HCT116 (cell line): ENCODE results near the gene TET2. TPM values are rescaled to one million over a fixed set of nuclear protein-coding genes. Genes with fewer than 3 reads are reported as not detected.

Experiments
- ATAC-seq: fragments of 200-7000 bp; cut with Tn5 transposase; 2 replicates; pipeline ENCODE4 v1.9.1; 2020; ENCODE audit warnings: mild to moderate bottlenecking, moderate library complexity
- BruUV-seq: library from RNA; stranded (reverse); fragments of 400-500 nt; replicated peaks from 2 replicates; lab custom pipeline; 2021; lab: Mats Ljungman, UMichigan
- CTCF ChIA-PET: fragments of 300-600 bp; sonication (Branson Sonifier 250); formaldehyde crosslinking; loops from one replicate; lab custom pipeline; 2021; ENCODE audit warnings: antibody characterized with exemption; lab: Charles Lee
- POLR2A ChIA-PET: fragments of 300-600, 350-600 bp; sonication (Branson Sonifier 250); formaldehyde crosslinking; loops from one replicate; lab custom pipeline; 2021; ENCODE audit warnings: antibody characterized with exemption; lab: Charles Lee
- RAD21 ChIA-PET, 2 experiments: fragments of 300-600 bp; sonication (Branson Sonifier 250); formaldehyde crosslinking; loops; one replicate each; lab custom pipeline; 2023; ENCODE audit warnings: low total read pairs in 2 of 2; ENCODE audit not compliant: uncharacterized antibody in 2 of 2, unreplicated experiment in 2 of 2, low non-redundant PET in 1 of 2; lab: Charles Lee
- DNase-seq: peaks from one replicate; pipeline ENCODE4 v3.0.0-alpha.2; 2010; ENCODE audit warnings: low read depth, low spot score
- H2AFZ ChIP-seq: fragments of 200-600 bp; shearing (Covaris generic), sonication (generic); 2 replicates; pipeline ENCODE4 v1.6.1; 2017; ENCODE audit warnings: low read depth, mixed run types, mixed read lengths, antibody characterized with exemption, low read length; ENCODE audit not compliant: poor library complexity, severe bottlenecking
- H3K27ac ChIP-seq: 2 replicates; pipeline ENCODE4 v1.5.1; 2012; ENCODE audit warnings: low read depth, low read length
- H3K27me3 ChIP-seq: fragments of 200-600 bp; sonication (generic); 2 replicates; pipeline ENCODE4 v1.6.1; 2016; ENCODE audit warnings: mixed run types, low read length, mixed read lengths; ENCODE audit not compliant: insufficient read depth
- H3K36me3 ChIP-seq, 2 experiments: fragments of 200-500 bp in 1 of 2; fragments of 200-600 bp in 1 of 2; sonication (Bioruptor generic) in 1 of 2; sonication (generic) in 1 of 2; 2 replicates each; pipeline versions ENCODE4 v1.5.1 to v1.6.1; 2014 to 2016; ENCODE audit warnings: low read length in 2 of 2, inconsistent platforms in 1 of 2, mixed read lengths in 1 of 2, mixed run types in 1 of 2; ENCODE audit not compliant: insufficient read depth in 2 of 2, control insufficient read depth in 1 of 2
- H3K4me1 ChIP-seq, 2 experiments: fragments of 200-600 bp in 1 of 2; sonication (generic) in 1 of 2; 2 replicates each; pipeline versions ENCODE4 v1.5.1 to v1.6.1; 2012 to 2017; ENCODE audit warnings: low read length in 2 of 2, inconsistent platforms in 1 of 2, mild to moderate bottlenecking in 1 of 2, mixed read lengths in 1 of 2, mixed run types in 1 of 2, moderate library complexity in 1 of 2; ENCODE audit not compliant: insufficient read depth in 2 of 2, control insufficient read depth in 1 of 2
- H3K4me2 ChIP-seq: fragments of 200-600 bp; sonication (generic); 2 replicates; pipeline ENCODE4 v1.6.1; 2017; ENCODE audit warnings: mixed run types, low read length, mixed read lengths
- H3K4me3 ChIP-seq, 2 experiments: fragments of 200-600 bp in 1 of 2; sonication (generic) in 1 of 2; replicated peaks in 1 of 2; 2 replicates each; pipeline ENCODE4 v1.5.1; 2011 to 2016; ENCODE audit warnings: low read length in 2 of 2, control low read depth in 1 of 2, low read depth in 1 of 2, mild to moderate bottlenecking in 1 of 2, mixed read lengths in 1 of 2, mixed run types in 1 of 2
- H3K79me2 ChIP-seq: fragments of 200-600 bp; sonication (generic); 2 replicates; pipeline ENCODE4 v1.6.1; 2017; ENCODE audit warnings: mild to moderate bottlenecking, mixed run types, low read length, moderate library complexity, mixed read lengths; ENCODE audit not compliant: insufficient read depth
- H3K9ac ChIP-seq: fragments of 200-600 bp; sonication (generic); 2 replicates; pipeline ENCODE4 v1.6.1; 2016; ENCODE audit warnings: low read length, mixed read lengths
- H3K9me2 ChIP-seq: fragments of 200-600 bp; sonication (generic), shearing (Covaris generic); 2 replicates; pipeline ENCODE4 v1.6.1; 2017; ENCODE audit warnings: mixed run types, mild to moderate bottlenecking, moderate library complexity; ENCODE audit not compliant: insufficient read depth
- H3K9me3 ChIP-seq, 2 experiments: fragments of 200-500 bp in 1 of 2; fragments of 200-600 bp in 1 of 2; sonication (Bioruptor generic) in 1 of 2; sonication (generic) in 1 of 2; 2 replicates each; pipeline ENCODE4 v1.6.1; 2014 to 2017; ENCODE audit warnings: low read length in 2 of 2, mixed read lengths in 2 of 2, inconsistent platforms in 1 of 2, low read depth in 1 of 2, mild to moderate bottlenecking in 1 of 2, mixed run types in 1 of 2, moderate library complexity in 1 of 2; ENCODE audit not compliant: control insufficient read depth in 1 of 2, insufficient read depth in 1 of 2
- H4K20me1 ChIP-seq: fragments of 200-600 bp; sonication (generic), shearing (Covaris generic); 2 replicates; pipeline ENCODE4 v1.6.1; 2017; ENCODE audit warnings: mixed run types, mild to moderate bottlenecking, moderate library complexity; ENCODE audit not compliant: insufficient read depth
- CBX3 ChIP-seq: IDR thresholded peaks from 2 replicates; pipeline ENCODE4 v1.6.1; 2012; ENCODE audit warnings: low read depth
- EGR1 ChIP-seq: IDR thresholded peaks from 2 replicates; pipeline ENCODE4 v1.6.1; 2012; ENCODE audit warnings: low read depth
- ELF1 ChIP-seq: IDR thresholded peaks from 2 replicates; pipeline ENCODE4 v1.6.1; 2012; ENCODE audit warnings: low read depth, borderline replicate concordance
- EZH2 ChIP-seq: fragments of 200-600 bp; sonication (generic); IDR thresholded peaks from 2 replicates; pipeline ENCODE4 v1.6.1; 2017; ENCODE audit warnings: antibody characterized with exemption, mixed run types
- JUND ChIP-seq: IDR thresholded peaks from 2 replicates; pipeline ENCODE4 v1.6.1; 2012
- SIN3A ChIP-seq: IDR thresholded peaks from 2 replicates; pipeline ENCODE4 v1.6.1; 2012; ENCODE audit warnings: low read depth
- SP1 ChIP-seq: IDR thresholded peaks from 2 replicates; pipeline ENCODE4 v1.6.1; 2012; ENCODE audit warnings: low read depth
- TCF7L2 ChIP-seq: IDR thresholded peaks from 2 replicates; pipeline ENCODE4 v1.7.0; 2011; ENCODE audit warnings: borderline replicate concordance, inconsistent platforms; ENCODE audit not compliant: insufficient read depth, insufficient read length; ENCODE audit errors: extremely low read depth
- YY1 ChIP-seq: IDR thresholded peaks from 2 replicates; pipeline ENCODE4 v1.6.1; 2011; ENCODE audit warnings: low read length, low read depth, moderate library complexity, mild to moderate bottlenecking; ENCODE audit not compliant: insufficient replicate concordance; ENCODE audit errors: extremely low read depth
- ZNF274 ChIP-seq: fragments of 200-500 bp; sonication (Bioruptor generic); IDR thresholded peaks from 2 replicates; pipeline ENCODE4 v1.6.1; 2014; ENCODE audit warnings: mild to moderate bottlenecking, low read depth, low read length, inconsistent platforms
- intact Hi-C: fragments of 100-400 bp; cut with micrococcal nuclease; formaldehyde crosslinking; loops from 2 replicates; pipeline ENCODE4 v1.10.0; 2022
- total RNA-seq: library from RNA; stranded (reverse); gene quantifications from one replicate; pipeline ENCODE4 v1.2.1, GENCODE V29; 2021; ENCODE audit not compliant: unreplicated experiment
- TF ChIP-seq, protein P1 (sequence below): IDR thresholded peaks from 2 replicates; pipeline ENCODE4 v1.6.1; 2012
- TF ChIP-seq, protein P2 (sequence below): IDR thresholded peaks from 2 replicates; pipeline ENCODE4 v1.6.1; 2012; ENCODE audit warnings: low read depth

The TET2 gene
- total RNA-seq, 1 experiment from 2014 or later = 9.7 TPM

DNA sequence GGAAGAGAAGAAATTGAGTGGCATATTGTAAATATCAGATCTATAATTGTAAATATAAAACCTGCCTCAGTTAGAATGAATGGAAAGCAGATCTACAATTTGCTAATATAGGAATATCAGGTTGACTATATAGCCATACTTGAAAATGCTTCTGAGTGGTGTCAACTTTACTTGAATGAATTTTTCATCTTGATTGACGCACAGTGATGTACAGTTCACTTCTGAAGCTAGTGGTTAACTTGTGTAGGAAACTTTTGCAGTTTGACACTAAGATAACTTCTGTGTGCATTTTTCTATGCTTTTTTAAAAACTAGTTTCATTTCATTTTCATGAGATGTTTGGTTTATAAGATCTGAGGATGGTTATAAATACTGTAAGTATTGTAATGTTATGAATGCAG is 132.6 kb downstream of the TET2 start:
- Histone ChIP-seq H3K9me2 (no peaks in the 10 kb centered on the region), H3K27ac (no peak overlapping the region), H3K9me3 (no peaks in the 10 kb centered on the region), H3K27me3 (no peaks in the 10 kb centered on the region), H2AFZ (no peak overlapping the region), H3K36me3 (0 out of 4 replicates have a peak, but pooled peaks cover 0 to 7% of the 10 kb centered on the region in 2 experiments), H3K4me2 (no peak overlapping the region), H3K9ac (no peak overlapping the region), H3K4me3 (no peak overlapping the region), H4K20me1 (no peaks in the 10 kb centered on the region), H3K4me1 (no peaks in the 10 kb centered on the region), H3K79me2 (no peaks in the 10 kb centered on the region)
- ChIA-PET CTCF (no interaction called here), RAD21 (no interaction called here), POLR2A (no interaction called here)
- ATAC-seq (no peak), DNase-seq (no peak)
- TF ChIP-seq EZH2 (no peak), CBX3 (no peak), ZNF274 (no peak), ELF1 (no peak), SP1 (no peak), SIN3A (no peak), TCF7L2 (no peak), JUND (no peak), YY1 (no peak), EGR1 (no peak)
- TF ChIP-seq, protein P1, sequence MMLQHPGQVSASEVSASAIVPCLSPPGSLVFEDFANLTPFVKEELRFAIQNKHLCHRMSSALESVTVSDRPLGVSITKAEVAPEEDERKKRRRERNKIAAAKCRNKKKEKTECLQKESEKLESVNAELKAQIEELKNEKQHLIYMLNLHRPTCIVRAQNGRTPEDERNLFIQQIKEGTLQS = no peak
- TF ChIP-seq, protein P2, sequence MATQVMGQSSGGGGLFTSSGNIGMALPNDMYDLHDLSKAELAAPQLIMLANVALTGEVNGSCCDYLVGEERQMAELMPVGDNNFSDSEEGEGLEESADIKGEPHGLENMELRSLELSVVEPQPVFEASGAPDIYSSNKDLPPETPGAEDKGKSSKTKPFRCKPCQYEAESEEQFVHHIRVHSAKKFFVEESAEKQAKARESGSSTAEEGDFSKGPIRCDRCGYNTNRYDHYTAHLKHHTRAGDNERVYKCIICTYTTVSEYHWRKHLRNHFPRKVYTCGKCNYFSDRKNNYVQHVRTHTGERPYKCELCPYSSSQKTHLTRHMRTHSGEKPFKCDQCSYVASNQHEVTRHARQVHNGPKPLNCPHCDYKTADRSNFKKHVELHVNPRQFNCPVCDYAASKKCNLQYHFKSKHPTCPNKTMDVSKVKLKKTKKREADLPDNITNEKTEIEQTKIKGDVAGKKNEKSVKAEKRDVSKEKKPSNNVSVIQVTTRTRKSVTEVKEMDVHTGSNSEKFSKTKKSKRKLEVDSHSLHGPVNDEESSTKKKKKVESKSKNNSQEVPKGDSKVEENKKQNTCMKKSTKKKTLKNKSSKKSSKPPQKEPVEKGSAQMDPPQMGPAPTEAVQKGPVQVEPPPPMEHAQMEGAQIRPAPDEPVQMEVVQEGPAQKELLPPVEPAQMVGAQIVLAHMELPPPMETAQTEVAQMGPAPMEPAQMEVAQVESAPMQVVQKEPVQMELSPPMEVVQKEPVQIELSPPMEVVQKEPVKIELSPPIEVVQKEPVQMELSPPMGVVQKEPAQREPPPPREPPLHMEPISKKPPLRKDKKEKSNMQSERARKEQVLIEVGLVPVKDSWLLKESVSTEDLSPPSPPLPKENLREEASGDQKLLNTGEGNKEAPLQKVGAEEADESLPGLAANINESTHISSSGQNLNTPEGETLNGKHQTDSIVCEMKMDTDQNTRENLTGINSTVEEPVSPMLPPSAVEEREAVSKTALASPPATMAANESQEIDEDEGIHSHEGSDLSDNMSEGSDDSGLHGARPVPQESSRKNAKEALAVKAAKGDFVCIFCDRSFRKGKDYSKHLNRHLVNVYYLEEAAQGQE = no peak
- intact Hi-C loops = no loop called here
- no TSS peak for BruUV-seq
